NK-92 (cell line): ENCODE results near the gene STPG1.

Source experiments
- DNase-seq: peaks from one replicate; lab custom pipeline; 2025; ENCODE audit not compliant: unreplicated experiment; lab: John Stamatoyannopoulos, UW

The STPG1 gene

DNA sequence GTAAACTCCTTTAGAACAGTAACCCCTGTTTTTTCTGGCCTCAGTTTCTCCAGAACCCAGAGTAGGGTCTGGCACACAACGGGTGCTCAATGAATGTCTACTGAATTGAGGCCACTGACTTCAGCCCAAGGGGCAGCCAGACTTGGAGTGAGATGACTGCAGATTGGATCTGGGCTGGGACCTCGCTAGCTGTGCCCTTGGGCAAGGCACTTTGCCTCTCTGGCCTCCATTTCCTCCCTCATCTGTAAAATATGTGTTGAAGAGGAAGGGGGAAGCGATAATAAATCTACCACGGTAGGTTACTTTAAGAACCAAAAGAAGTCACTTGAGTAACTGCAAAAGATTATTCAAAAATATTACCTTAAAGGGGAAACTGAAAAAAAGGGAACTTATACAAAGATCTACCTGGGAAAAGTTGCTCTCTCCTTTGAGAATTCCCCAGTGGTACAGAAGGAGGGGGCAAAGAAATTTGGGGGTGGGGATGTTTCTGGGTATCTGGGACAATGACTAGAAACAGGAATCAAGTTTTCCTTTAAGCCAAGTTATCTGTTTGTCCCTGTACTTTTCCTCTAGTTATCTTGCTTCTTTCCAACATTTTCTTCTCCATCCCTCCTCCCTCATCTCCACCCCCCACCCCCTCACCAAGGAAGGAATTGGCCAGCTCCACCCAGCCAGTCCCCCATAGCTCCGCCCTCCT, 94.8 kb downstream of the STPG1 start:
- DNase-seq: no peak

DNA sequence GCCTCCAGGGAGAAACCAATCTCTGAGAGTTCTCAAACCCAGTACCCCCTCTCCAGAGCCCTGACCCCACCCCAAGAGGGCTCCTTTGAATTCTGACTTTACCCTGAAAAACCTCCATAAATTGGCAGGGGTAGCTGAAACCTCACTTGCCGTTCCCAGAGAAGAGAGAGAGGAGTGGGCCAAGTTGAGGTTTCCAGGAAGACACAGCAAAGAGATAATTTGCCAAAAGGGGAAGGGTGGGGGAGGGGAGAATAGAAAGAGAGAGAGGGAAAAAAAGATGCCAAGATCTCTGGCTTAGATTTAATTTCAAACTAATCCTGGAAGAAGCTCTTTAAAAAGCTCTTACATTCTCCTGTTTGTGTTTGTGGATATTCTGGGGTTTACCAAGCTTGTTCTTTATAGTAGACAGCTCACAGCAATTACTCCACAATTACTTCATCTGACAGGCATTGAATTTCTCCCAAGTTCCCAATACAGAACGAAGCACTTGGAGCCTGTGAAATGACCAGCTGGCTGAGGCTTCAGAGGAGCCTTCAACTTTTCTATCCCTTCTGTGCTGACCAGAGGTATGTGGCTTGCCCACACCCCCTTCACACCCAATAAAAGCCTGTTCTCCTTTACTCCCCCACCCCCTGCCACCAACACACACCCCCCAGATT, 95.5 kb downstream of the STPG1 start:
- DNase-seq: no peak

DNA sequence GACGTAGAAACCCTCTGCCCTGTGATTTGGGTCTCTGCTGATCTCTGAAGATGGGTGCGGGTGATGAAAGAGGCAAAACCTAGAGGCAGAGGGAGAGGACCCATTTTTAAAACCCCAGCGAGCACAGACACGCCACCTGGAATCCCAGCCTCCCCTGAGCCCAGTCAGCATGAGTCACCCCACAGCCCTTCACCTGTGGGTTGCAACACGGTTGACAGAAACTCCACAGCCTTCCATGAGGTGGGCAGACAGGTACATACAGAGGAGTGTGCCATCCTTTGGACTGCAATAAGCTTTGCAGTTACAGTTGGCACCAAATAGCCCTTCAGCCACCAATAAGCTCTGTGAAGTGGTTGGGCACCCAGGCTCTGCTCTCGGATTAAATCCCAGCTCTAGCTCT, 96.5 kb downstream of the STPG1 start:
- no peak for DNase-seq

- DNase-seq: no peak
These were observed 96.9 kb downstream of the STPG1 start for GRCh38 chr1:24316645-24317044.

- DNase-seq: no peak
These were observed 98.2 kb downstream of the STPG1 start for GRCh38 chr1:24315391-24315790.

DNA sequence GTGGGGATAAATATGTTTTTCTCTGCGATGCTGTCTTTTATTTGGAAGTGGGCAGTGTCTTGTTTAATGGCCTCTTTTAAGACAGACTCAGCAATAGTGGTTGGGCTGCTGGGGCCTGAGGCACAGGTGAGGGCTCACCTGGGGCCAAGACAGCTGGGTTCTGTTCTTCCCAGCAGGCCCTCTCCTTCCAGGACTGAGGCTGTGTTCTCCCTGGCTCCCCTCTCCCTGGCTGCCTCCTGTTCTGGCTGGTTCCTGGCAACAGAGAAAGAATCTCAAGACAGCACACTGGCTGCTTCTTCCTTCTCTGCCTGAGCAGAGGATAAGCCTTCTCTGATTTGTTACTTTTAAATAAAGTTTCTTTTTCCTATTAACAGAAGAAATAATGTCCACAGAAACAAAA, 101.8 kb downstream of the STPG1 start:
- DNase-seq: no peak

DNA sequence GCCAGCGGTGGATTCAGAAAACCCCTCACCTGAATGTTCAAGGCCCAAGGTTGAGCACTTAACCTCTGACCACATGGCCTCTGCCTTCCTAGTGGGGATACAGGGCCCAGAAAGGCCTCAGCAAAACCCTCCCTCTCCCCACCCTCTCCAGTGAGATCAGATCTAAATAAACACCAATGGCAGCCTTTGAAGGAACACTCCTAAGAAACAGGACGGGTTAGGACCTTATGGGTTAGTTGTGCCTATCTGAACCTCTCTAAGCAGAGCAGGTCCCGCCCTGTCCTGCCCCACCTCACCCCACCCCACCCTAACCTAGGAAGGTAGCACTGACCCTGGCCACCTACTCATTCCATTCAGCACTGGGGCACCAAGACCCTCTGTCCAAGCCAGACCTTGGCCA, 102.3 kb downstream of the STPG1 start:
- DNase-seq: no peak

DNA sequence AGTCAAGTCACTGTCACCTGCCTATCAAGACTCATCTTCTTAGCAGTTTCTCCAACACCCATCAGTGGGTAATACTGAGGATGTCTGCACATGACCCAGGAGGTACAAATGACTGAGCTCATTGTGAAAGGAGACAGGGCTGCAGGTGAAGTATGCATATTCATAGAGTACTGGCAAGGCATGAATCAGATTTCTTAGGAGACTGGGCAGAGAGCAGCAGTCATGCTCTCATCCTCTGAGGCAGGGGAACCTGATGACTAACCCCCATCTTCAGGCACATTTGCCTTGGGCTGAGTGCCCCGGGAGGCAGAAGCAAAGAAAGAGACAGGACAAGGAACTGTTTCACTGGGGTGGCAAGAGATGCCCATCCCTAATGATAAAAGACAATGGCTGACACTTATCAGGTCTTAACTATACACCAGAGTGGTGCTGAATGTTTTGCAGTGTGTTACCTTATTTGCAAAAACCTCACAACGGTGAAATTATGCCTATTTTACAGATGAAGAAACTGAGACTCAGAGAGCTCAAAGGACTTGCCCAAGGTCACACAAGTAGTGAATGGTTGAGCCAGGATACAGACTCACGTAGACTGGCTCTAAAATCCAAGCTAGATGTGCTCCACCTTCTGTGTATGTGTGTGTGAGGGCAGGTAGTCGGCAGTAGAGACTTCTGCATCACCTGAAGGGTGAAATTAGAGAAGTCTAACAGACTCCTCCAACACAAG, 103.7 kb downstream of the STPG1 start:
- no peak for DNase-seq

DNA sequence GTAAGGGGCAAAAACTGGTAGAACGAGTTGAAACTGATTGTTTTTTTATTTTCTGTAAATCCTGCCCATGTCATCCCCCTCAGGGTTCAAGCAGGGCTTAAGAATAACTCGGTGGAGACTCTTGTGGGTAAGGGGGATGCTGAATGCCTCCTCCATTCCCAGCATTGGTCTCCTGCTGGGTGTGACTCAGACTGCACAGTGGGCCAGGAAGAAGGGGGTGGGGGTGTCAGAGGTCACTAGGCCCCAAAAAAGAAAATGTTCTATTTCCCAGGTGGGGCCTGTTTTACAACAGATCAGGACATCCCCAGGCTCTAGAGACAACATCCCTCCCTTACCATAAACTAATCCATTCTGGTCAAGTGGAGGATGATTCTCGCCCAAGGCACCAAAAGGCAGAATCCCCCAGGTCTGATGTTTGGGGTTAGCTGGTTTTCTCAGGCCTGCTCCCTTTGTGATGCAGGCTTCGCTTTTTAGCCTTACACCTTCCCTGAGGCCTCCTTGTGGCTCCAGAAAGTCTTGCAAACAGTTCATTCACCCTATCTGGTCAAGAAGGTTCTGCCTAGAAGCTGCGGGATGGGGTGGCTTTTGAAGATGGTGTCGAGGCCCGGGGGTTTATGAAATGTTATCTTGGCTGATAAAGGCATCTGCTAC, 105.1 kb downstream of the STPG1 start:
- no peak for DNase-seq
